ENCODE data around the gene TRPV5.

DNA sequence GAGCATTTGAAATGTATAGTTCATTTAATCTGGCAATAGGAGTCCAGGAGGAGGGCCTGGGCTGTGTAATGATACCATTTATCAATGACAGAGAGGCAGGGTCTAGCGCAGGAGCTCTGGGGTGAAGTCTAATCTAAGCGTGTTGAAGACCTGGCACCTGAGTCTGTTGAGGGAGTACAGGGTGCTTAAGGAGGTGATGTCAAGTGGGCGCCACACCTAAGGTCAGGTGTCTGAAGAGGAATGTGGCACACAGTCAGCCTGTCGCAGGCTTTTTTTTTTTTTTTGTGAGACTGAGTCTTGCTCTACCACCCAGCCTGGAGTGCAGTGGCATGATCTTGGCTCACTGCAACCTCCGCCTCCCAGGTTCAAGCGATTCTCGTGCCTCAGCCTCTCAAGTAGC, 8.0 kb upstream of the TRPV5 start:
- TF ChIP-seq, protein P1, sequence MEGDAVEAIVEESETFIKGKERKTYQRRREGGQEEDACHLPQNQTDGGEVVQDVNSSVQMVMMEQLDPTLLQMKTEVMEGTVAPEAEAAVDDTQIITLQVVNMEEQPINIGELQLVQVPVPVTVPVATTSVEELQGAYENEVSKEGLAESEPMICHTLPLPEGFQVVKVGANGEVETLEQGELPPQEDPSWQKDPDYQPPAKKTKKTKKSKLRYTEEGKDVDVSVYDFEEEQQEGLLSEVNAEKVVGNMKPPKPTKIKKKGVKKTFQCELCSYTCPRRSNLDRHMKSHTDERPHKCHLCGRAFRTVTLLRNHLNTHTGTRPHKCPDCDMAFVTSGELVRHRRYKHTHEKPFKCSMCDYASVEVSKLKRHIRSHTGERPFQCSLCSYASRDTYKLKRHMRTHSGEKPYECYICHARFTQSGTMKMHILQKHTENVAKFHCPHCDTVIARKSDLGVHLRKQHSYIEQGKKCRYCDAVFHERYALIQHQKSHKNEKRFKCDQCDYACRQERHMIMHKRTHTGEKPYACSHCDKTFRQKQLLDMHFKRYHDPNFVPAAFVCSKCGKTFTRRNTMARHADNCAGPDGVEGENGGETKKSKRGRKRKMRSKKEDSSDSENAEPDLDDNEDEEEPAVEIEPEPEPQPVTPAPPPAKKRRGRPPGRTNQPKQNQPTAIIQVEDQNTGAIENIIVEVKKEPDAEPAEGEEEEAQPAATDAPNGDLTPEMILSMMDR (IDR thresholded peaks at IDR 0.05) = no peak
- TF ChIP-seq EP300 (IDR thresholded peaks at IDR 0.05) = no peak
